Activated CD8-positive, alpha-beta T cell treated with anti-CD3 and anti-CD28 coated beads, Interleukin-2, amount 10 ng/mL, durations not matched to agents 7 days and 5 days (primary cell): ENCODE results near the gene SOX5. TPM values are rescaled to one million over a fixed set of nuclear protein-coding genes. Genes with fewer than 3 reads are reported as not detected.

Source experiments
- ATAC-seq: fragments of 150-1000 bp; cut with Tn5 transposase; one replicate; pipeline ENCODE4 v1.10.0; 2021; ENCODE audit warnings: moderate library complexity
- CTCF ChIA-PET: fragments of 350-600 bp; sonication (Branson Sonifier 250); formaldehyde crosslinking; loops from one replicate; lab custom pipeline; 2021; ENCODE audit warnings: antibody characterized with exemption; lab: Charles Lee
- POLR2A ChIA-PET: fragments of 350-600 bp; sonication (Branson Sonifier 250); formaldehyde crosslinking; loops from one replicate; lab custom pipeline; 2021; ENCODE audit warnings: antibody characterized with exemption; lab: Charles Lee
- DNase-seq: peaks from one replicate; pipeline ENCODE4 v3.0.0-alpha.2; 2020
- H3K27ac Mint-ChIP-seq: one replicate; pipeline ENCODE4 v1.8.0; 2021; ENCODE audit warnings: mild to moderate bottlenecking, mixed read lengths
- H3K27me3 Mint-ChIP-seq: one replicate; pipeline ENCODE4 v1.8.0; 2021; ENCODE audit warnings: low read depth, mixed read lengths
- H3K36me3 Mint-ChIP-seq: one replicate; pipeline ENCODE4 v1.8.0; 2021; ENCODE audit warnings: low read depth, mixed read lengths
- H3K4me1 Mint-ChIP-seq: one replicate; pipeline ENCODE4 v1.8.0; 2021; ENCODE audit warnings: low read depth, mixed read lengths
- H3K4me3 Mint-ChIP-seq: one replicate; pipeline ENCODE4 v1.8.0; 2021; ENCODE audit warnings: mild to moderate bottlenecking, mixed read lengths
- H3K9me3 Mint-ChIP-seq: one replicate; pipeline ENCODE4 v1.8.0; 2022; ENCODE audit warnings: mixed read lengths; ENCODE audit not compliant: insufficient read depth
- total RNA-seq, 2 experiments: library from RNA; stranded (reverse); gene quantifications; one replicate each; pipeline ENCODE4 v1.2.3, GENCODE V29; 2021

The SOX5 gene
- total RNA-seq, 2 experiments from 2014 or later, result not detected

DNA sequence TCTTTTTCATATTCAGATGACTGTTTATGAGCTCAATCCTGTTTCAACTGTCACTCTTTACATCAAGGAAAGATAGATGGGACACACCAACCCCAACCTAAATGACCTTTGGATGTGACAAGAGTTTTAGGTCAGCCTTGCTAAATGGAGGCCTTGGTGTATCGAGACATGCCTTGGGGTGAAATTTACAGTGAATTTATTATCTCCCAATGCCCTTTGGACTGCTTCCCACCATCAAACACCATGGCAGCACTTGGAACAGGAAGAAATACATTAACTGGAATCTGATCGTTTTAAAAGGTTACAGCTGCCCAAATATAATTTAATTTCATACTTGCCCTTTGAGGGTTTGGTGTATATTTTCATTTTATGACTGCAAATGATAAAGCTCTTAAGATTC, 327.6 kb downstream of the SOX5 start:
- Mint-ChIP-seq H3K27me3 (no peaks in the 10 kb centered on the region), H3K4me1 (no peaks in the 10 kb centered on the region), H3K36me3 (no peaks in the 10 kb centered on the region), H3K27ac (no peak overlapping the region), H3K4me3 (no peak overlapping the region), H3K9me3 (peaks cover 3% of the 10 kb centered on the region)
- ATAC-seq (no peak), DNase-seq (no peak)
- CTCF ChIA-PET, result no interaction called here
- POLR2A ChIA-PET, result no interaction called here

DNA sequence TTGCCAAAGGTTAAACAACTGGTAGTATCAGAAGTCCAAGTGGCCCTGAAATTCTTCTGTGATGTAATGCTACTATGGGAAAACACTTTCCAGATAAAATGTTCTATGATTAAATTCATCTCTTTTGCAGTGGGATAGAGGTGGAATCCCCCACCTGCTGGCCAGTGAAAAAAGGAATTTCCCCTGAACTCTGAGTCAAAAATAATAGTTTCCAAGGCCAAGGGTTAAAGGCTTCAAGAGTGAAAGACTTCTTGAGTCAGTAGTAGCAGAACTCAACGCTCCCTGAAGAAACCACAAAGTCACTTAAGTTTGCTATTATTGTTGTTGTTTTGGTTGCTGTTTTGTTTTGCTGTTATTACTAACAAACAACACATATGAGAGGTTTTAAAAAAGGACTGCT, 330.8 kb downstream of the SOX5 start:
- H3K27ac Mint-ChIP-seq, result no peak overlapping the region
- no peak overlapping the region for H3K4me3 Mint-ChIP-seq
- CTCF ChIA-PET, result no interaction called here
- H3K27me3 Mint-ChIP-seq, result no peaks in the 10 kb centered on the region
- no peaks in the 10 kb centered on the region for H3K36me3 Mint-ChIP-seq
- H3K9me3 Mint-ChIP-seq, result peaks cover 4% of the 10 kb centered on the region
- H3K4me1 Mint-ChIP-seq, result no peaks in the 10 kb centered on the region
- POLR2A ChIA-PET, result no interaction called here
- DNase-seq (no peak), ATAC-seq (no peak)

DNA sequence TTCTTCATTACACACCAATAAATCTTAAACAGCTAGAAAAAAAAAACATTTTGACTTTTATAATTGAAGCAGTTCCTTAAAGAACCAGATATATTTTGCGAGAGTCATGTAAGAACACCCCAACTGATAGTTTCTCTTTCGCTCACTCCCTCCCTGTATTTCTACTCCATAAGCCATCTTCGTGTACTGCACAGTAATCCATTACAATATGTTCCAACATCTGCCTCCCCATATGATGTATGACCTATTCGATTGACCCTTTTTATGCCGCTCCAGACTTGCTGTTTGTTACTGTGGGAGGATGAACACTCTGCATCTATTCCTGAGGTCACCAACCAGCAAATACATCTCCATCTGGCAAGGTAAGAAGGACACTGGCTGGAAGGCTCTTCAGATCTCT, 331.7 kb downstream of the SOX5 start:
- H3K4me1 Mint-ChIP-seq, result no peaks in the 10 kb centered on the region
- CTCF ChIA-PET, result no interaction called here
- ATAC-seq (no peak), DNase-seq (no peak)
- no peak overlapping the region for H3K27ac Mint-ChIP-seq
- no peaks in the 10 kb centered on the region for H3K36me3 Mint-ChIP-seq
- H3K27me3 Mint-ChIP-seq, result no peaks in the 10 kb centered on the region
- peaks cover 4% of the 10 kb centered on the region for H3K9me3 Mint-ChIP-seq
- POLR2A ChIA-PET, result no interaction called here
- no peak overlapping the region for H3K4me3 Mint-ChIP-seq

DNA sequence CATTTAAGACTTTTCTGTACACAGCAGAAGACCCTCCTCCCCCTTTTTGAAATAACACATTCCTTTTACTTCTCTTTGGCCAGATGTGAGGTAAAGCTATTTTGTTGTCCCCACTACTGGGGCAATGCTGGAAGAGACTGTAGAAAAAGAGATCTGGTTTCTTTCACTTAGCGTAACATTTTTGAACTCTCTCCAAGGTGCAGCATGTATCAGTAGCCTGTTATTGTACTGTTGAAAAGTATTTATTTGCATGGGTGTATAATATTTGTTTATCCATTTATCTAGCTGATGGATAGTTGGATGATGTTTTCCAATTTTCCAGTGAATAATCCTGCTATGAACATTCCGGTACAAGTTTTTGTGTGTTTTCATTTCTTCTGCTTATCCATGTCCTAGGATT, 335.2 kb downstream of the SOX5 start:
- H3K27ac Mint-ChIP-seq, result no peak overlapping the region
- no peaks in the 10 kb centered on the region for H3K36me3 Mint-ChIP-seq
- H3K9me3 Mint-ChIP-seq, result peaks cover 4% of the 10 kb centered on the region
- ChIA-PET POLR2A (no interaction called here), CTCF (no interaction called here)
- H3K27me3 Mint-ChIP-seq, result no peaks in the 10 kb centered on the region
- ATAC-seq, result no peak
- DNase-seq, result no peak
- no peaks in the 10 kb centered on the region for H3K4me1 Mint-ChIP-seq
- no peak overlapping the region for H3K4me3 Mint-ChIP-seq

DNA sequence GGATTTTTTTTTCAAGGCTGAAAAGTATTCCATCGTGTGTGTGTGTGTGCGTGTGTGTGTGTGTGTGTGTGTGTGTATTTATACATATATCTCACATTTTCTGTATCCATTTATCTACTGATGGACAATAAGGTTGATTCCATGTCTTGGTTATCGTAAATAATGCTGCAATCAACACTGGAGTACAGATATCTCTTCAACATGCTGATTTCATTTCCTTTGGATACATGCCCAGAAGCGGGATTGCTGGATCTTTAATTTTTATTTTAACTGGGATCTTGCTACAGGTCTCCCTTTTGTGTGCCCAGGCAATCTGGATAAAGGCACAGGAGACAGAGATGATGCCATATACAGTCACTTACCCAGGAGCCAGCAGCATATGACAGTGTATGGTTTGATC, 338.1 kb downstream of the SOX5 start:
- ChIA-PET POLR2A (no interaction called here), CTCF (no interaction called here)
- DNase-seq (no peak), ATAC-seq (no peak)
- Mint-ChIP-seq H3K9me3 (peaks cover 4% of the 10 kb centered on the region), H3K4me3 (no peak overlapping the region), H3K36me3 (no peaks in the 10 kb centered on the region), H3K4me1 (no peaks in the 10 kb centered on the region), H3K27me3 (no peaks in the 10 kb centered on the region), H3K27ac (no peak overlapping the region)

DNA sequence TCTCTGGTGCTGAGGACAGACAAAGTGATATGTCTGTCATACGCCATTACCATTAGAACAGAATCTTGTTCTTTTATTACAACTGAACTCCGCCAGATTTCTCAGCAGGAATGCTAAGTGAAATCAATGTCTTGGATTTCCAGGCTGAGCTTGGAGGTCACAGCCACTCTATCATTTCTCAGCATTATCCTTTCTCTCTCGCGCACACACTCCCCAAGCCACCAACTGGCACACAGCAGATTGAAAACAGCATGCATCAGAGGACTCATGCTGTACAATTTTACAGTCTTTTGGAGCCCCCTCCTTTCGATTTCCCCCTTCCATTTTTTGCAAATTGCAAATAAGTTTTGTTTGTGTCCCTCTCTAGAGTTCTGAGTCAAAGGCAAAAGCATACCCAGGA, 348.6 kb downstream of the SOX5 start:
- CTCF ChIA-PET, result no interaction called here

DNA sequence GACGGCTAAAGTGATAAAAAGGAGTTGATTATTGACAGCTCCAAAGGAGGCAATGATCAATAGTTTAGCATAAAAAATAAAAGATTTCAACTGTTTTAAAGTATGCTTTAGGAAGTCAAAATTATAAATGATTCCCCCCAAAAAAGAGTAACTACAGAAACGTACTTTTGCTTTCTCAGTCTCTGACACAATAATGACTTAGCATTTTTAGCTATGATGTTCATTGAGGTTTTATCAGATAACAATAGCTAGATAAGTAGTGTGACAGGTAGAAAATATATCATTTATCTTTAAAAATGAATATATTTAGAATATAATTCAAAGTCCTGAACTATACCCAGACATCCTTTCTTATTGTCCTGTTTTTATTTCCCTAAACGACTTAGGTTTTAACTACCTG, 352.9 kb downstream of the SOX5 start:
- CTCF ChIA-PET, result no interaction called here
- ATAC-seq (no peak), DNase-seq (no peak)
- POLR2A ChIA-PET, result no interaction called here
- Mint-ChIP-seq H3K9me3 (peaks cover 9% of the 10 kb centered on the region), H3K4me3 (no peak overlapping the region), H3K36me3 (no peaks in the 10 kb centered on the region), H3K27ac (no peak overlapping the region), H3K27me3 (no peaks in the 10 kb centered on the region), H3K4me1 (no peaks in the 10 kb centered on the region)

More for the DNA sequence above, 348.6 kb downstream of the SOX5 start:
- Mint-ChIP-seq H3K4me3 (no peak overlapping the region), H3K4me1 (no peaks in the 10 kb centered on the region), H3K36me3 (no peaks in the 10 kb centered on the region), H3K27me3 (no peaks in the 10 kb centered on the region), H3K9me3 (peaks cover 13% of the 10 kb centered on the region), H3K27ac (no peak overlapping the region)
- DNase-seq, result no peak
- ATAC-seq, result no peak
- POLR2A ChIA-PET, result no interaction called here

DNA sequence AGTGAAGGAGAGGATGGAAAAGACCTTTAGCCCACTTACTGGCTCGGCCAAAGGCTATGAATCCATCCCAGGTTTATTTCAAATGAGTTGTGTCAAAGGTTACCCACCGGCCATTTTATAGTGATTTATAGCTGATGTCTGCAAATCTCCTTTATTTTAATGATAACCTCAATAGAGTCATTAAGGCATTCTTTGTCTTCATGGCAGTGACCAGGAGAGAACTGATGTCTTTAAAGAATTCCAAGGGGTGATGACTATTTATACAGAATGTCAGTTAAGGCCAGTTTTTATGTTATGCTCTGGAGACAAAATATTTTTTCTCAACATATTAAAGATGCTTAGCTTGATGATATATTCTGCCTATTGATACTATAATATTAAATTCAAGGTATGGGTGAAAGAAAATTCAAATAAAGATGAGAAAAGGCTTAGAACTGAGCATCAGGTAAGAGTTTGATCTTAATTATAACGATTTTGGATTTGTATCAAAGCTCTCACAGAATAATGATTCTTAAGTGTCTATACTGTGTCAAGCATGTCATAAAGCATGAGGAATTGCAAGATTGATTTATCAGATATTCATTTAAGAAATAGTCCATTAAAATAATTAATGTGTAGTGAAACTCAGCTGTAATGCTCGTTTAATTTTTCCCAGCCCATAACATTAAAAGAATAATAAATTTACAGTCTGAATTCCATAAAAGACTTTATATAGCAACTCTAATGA, 361.5 kb downstream of the SOX5 start:
- H3K4me3 Mint-ChIP-seq, result no peak overlapping the region
- no peak overlapping the region for H3K27ac Mint-ChIP-seq
- no peaks in the 10 kb centered on the region for H3K36me3 Mint-ChIP-seq
- POLR2A ChIA-PET, result no interaction called here
- DNase-seq (no peak), ATAC-seq (no peak)
- CTCF ChIA-PET, result no interaction called here
- H3K27me3 Mint-ChIP-seq, result no peaks in the 10 kb centered on the region
- no peaks in the 10 kb centered on the region for H3K9me3 Mint-ChIP-seq
- H3K4me1 Mint-ChIP-seq, result no peaks in the 10 kb centered on the region

DNA sequence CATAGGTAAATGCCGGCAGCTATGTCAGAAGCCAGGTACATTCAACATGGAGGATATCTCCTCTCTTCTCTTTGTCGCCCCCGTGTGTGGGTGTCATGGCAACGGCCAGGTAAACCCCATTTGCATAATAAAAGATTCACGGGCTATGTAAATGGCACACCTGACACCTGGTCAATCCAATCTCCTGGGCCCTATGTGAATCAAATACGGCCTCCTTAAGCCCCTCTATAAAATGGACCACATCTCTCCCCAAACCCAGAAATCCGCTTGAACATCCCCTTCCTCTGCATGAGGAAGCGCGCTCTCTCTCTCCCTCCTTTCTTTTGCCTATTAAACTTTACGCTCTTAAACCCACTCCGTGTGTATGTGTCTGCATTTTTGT, 363.7 kb downstream of the SOX5 start:
- Mint-ChIP-seq H3K36me3 (no peaks in the 10 kb centered on the region), H3K4me1 (no peaks in the 10 kb centered on the region), H3K27me3 (no peaks in the 10 kb centered on the region), H3K27ac (no peak overlapping the region), H3K4me3 (no peak overlapping the region), H3K9me3 (no peaks in the 10 kb centered on the region)
- ATAC-seq (no peak), DNase-seq (no peak)
- POLR2A ChIA-PET, result no interaction called here
- CTCF ChIA-PET, result no interaction called here

DNA sequence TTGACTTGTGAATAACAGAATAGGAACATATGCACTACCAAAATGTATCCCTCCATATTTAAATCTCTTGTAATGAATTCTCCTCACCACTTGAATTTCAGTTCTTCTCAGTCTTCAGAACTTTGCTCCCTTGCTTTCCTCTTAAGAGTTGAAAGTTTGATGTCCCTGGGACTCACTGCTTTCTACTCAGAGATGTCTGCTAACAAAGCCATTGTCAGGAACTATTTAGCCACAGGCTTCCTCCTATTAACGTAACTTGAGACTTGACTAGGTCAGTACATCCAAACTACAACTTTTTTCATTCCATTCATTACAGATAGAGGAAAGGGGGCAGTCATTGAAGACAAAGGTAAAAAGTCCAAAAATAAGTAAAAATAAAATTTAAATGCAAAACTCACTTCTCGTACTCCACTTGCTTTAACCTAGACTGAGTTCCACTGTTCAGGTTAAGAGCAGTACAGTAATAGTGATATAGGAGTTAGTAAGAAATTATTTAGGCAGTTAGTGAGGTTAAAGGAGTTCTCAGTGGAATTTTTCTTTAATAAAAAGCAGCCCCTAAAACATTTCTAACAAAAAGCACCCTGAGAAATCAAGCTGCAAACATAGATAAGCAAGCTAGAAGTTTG, 364.2 kb downstream of the SOX5 start:
- ChIA-PET POLR2A (no interaction called here), CTCF (no interaction called here)
- no peaks in the 10 kb centered on the region for H3K9me3 Mint-ChIP-seq
- no peaks in the 10 kb centered on the region for H3K4me1 Mint-ChIP-seq
- H3K4me3 Mint-ChIP-seq, result no peak overlapping the region
- ATAC-seq (no peak), DNase-seq (no peak)
- no peaks in the 10 kb centered on the region for H3K27me3 Mint-ChIP-seq
- H3K36me3 Mint-ChIP-seq, result no peaks in the 10 kb centered on the region
- no peak overlapping the region for H3K27ac Mint-ChIP-seq

DNA sequence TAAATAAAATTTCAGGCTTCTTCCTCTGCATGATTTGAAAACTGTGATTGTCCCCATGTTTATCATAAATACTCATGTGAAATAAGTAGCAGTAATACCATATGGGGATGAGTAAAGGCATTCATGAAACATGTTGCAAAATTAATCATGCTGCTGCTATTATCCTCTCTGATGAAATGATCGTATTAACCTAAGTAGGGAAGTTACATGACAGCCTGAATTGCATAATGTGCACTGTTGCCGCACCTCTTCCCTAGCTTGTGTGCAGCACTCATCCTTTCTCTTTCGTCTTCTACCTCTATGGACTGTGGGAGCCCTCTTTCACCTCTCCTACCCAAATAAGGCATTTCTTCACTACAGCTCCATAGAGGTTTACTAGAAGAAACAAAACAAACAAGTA, 367.6 kb downstream of the SOX5 start:
- Mint-ChIP-seq H3K27me3 (no peaks in the 10 kb centered on the region), H3K27ac (no peak overlapping the region), H3K36me3 (no peaks in the 10 kb centered on the region), H3K9me3 (no peaks in the 10 kb centered on the region), H3K4me3 (no peak overlapping the region), H3K4me1 (no peaks in the 10 kb centered on the region)
- ChIA-PET POLR2A (no interaction called here), CTCF (no interaction called here)
- ATAC-seq (no peak), DNase-seq (no peak)

DNA sequence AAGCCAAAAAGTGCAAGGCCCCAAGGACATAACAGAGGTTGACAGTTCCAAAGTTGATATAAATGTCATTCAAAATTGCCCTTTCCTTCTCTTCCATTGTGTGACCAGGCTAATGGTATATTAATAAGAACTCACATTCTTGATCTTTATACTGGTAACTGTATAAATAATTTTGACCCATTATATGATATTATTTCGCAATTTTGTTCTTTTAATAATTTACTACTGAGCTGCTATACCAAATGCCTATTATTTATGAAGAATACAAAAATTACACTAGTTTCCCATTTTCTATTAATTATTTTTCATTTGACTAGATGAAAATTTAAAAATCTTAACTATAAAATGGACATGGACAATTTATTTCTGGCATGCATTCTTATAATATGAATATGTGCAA, 370.2 kb downstream of the SOX5 start:
- Mint-ChIP-seq H3K4me3 (no peak overlapping the region), H3K27ac (no peak overlapping the region), H3K27me3 (no peaks in the 10 kb centered on the region), H3K4me1 (no peaks in the 10 kb centered on the region), H3K9me3 (no peaks in the 10 kb centered on the region), H3K36me3 (no peaks in the 10 kb centered on the region)
- CTCF ChIA-PET, result no interaction called here
- POLR2A ChIA-PET, result no interaction called here
- DNase-seq (no peak), ATAC-seq (no peak)

DNA sequence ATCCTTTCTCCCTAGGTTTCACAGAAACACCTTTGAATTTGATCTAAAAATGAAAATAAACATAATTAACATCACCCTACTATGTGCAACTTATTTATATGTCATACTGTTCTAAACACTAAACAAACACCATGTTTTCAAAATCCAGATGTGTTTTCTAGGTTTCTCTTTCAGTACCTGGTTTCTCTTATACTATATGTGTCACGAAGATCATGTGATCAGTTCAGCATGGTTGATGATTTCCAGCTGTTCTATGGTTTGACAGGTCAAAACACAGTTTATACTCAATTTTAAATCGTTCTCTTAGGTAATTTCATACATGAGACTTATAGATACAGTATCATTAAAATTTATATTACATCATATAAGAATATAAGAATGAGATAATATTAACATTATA, 373.1 kb downstream of the SOX5 start:
- H3K4me1 Mint-ChIP-seq, result no peaks in the 10 kb centered on the region
- DNase-seq (no peak), ATAC-seq (no peak)
- no peak overlapping the region for H3K27ac Mint-ChIP-seq
- no peaks in the 10 kb centered on the region for H3K36me3 Mint-ChIP-seq
- CTCF ChIA-PET, result no interaction called here
- no peaks in the 10 kb centered on the region for H3K27me3 Mint-ChIP-seq
- H3K4me3 Mint-ChIP-seq, result no peak overlapping the region
- H3K9me3 Mint-ChIP-seq, result no peaks in the 10 kb centered on the region
- POLR2A ChIA-PET, result no interaction called here
